Measurements from ENCODE around the gene EP400. TPM values are rescaled to one million over a fixed set of nuclear protein-coding genes. Genes with fewer than 3 reads are reported as not detected.

The EP400 gene
- total and polyA plus RNA-seq, 2 donors (not counting 1 experiment from before 2014, with no cell fraction given): 3.4 to 12.4 TPM

GRCh38 chr12:132033627-132034026 lies 83.9 kb downstream of the EP400 start:
- Histone ChIP-seq H3K79me2 (ENCODE audit: control insufficient read depth, insufficient read depth, low read length) (no peaks in the 10 kb centered on the region), H2AFZ (ENCODE audit: low read length) (no peak overlapping the region), H3K27me3 (ENCODE audit: control insufficient read depth, insufficient read depth, low read length) (no peaks in the 10 kb centered on the region), H3K27ac (ENCODE audit: insufficient read depth, low read length) (no peak overlapping the region), H3K9me3 (ENCODE audit: control insufficient read depth, insufficient read depth, low read depth, low read length) (no peaks in the 10 kb centered on the region), H4K20me1 (ENCODE audit: control insufficient read depth, extremely low read depth, insufficient read depth, low read length) (peaks cover 1% of the 10 kb centered on the region), H3K4me2 (ENCODE audit: extremely low read depth, insufficient read depth, low read length) (no peak overlapping the region), H3K36me3 (ENCODE audit: control insufficient read depth, insufficient read depth, low read length) (peaks cover 34% of the 10 kb centered on the region), H3K4me1 (ENCODE audit: control insufficient read depth, extremely low read depth, insufficient read depth, low read length) (no peaks in the 10 kb centered on the region), H3K4me3 (replicated peaks in 1 of 4; ENCODE audit: control extremely low read depth in 1 of 4, insufficient read depth in 1 of 4, low read depth in 3 of 4, low read length in 4 of 4) (no peak overlapping the region), H3K9ac (ENCODE audit: insufficient read depth, low read length) (no peak overlapping the region)
- no peak for DNase-seq (ENCODE audit: low read depth in 2 of 2)
- TF ChIP-seq CTCF (conservative IDR thresholded peaks at IDR 0.05 in 1 of 2, IDR thresholded peaks at IDR 0.05 in 1 of 2; ENCODE audit: low read depth in 1 of 2, low read length in 2 of 2): no peak
- TF ChIP-seq EZH2 (IDR thresholded peaks at IDR 0.05; ENCODE audit: low read length, missing control alignments): no peak

- Histone ChIP-seq H3K27me3 (ENCODE audit: control insufficient read depth, insufficient read depth, low read length) (no peaks in the 10 kb centered on the region), H3K4me3 (replicated peaks in 1 of 4; ENCODE audit: control extremely low read depth in 1 of 4, insufficient read depth in 1 of 4, low read depth in 3 of 4, low read length in 4 of 4) (no peak overlapping the region), H4K20me1 (ENCODE audit: control insufficient read depth, extremely low read depth, insufficient read depth, low read length) (no peaks in the 10 kb centered on the region), H3K9me3 (ENCODE audit: control insufficient read depth, insufficient read depth, low read depth, low read length) (no peaks in the 10 kb centered on the region), H3K79me2 (ENCODE audit: control insufficient read depth, insufficient read depth, low read length) (no peaks in the 10 kb centered on the region), H3K4me1 (ENCODE audit: control insufficient read depth, extremely low read depth, insufficient read depth, low read length) (no peaks in the 10 kb centered on the region), H3K4me2 (ENCODE audit: extremely low read depth, insufficient read depth, low read length) (no peak overlapping the region), H3K9ac (ENCODE audit: insufficient read depth, low read length) (no peak overlapping the region), H2AFZ (ENCODE audit: low read length) (no peak overlapping the region), H3K36me3 (ENCODE audit: control insufficient read depth, insufficient read depth, low read length) (peaks cover 27% of the 10 kb centered on the region), H3K27ac (ENCODE audit: insufficient read depth, low read length) (no peak overlapping the region)
- no peak for TF ChIP-seq EZH2 (IDR thresholded peaks at IDR 0.05; ENCODE audit: low read length, missing control alignments)
- no peak for TF ChIP-seq CTCF (conservative IDR thresholded peaks at IDR 0.05 in 1 of 2, IDR thresholded peaks at IDR 0.05 in 1 of 2; ENCODE audit: low read depth in 1 of 2, low read length in 2 of 2)
- no peak for DNase-seq (ENCODE audit: low read depth in 2 of 2)
Measured at GRCh38 chr12:132036063-132036683, 86.4 kb downstream of the EP400 start.

- Histone ChIP-seq H3K4me2 (ENCODE audit: extremely low read depth, insufficient read depth, low read length) (no peak overlapping the region), H3K4me1 (ENCODE audit: control insufficient read depth, extremely low read depth, insufficient read depth, low read length) (no peaks in the 10 kb centered on the region), H3K27me3 (ENCODE audit: control insufficient read depth, insufficient read depth, low read length) (no peaks in the 10 kb centered on the region), H4K20me1 (ENCODE audit: control insufficient read depth, extremely low read depth, insufficient read depth, low read length) (no peaks in the 10 kb centered on the region), H3K27ac (ENCODE audit: insufficient read depth, low read length) (no peak overlapping the region), H3K36me3 (ENCODE audit: control insufficient read depth, insufficient read depth, low read length) (peaks cover 22% of the 10 kb centered on the region), H3K9ac (ENCODE audit: insufficient read depth, low read length) (no peak overlapping the region), H2AFZ (ENCODE audit: low read length) (no peak overlapping the region), H3K9me3 (ENCODE audit: control insufficient read depth, insufficient read depth, low read depth, low read length) (no peaks in the 10 kb centered on the region), H3K4me3 (replicated peaks in 1 of 4; ENCODE audit: control extremely low read depth in 1 of 4, insufficient read depth in 1 of 4, low read depth in 3 of 4, low read length in 4 of 4) (no peak overlapping the region), H3K79me2 (ENCODE audit: control insufficient read depth, insufficient read depth, low read length) (no peaks in the 10 kb centered on the region)
- DNase-seq (ENCODE audit: low read depth in 2 of 2): no peak
- no peak for TF ChIP-seq EZH2 (IDR thresholded peaks at IDR 0.05; ENCODE audit: low read length, missing control alignments)
- no peak for TF ChIP-seq CTCF (conservative IDR thresholded peaks at IDR 0.05 in 1 of 2, IDR thresholded peaks at IDR 0.05 in 1 of 2; ENCODE audit: low read depth in 1 of 2, low read length in 2 of 2)
Measured at GRCh38 chr12:132040906-132041606, 91.3 kb downstream of the EP400 start.
